Activated naive CD8-positive, alpha-beta T cell treated with anti-CD3 and anti-CD28 coated beads, Interleukin-2, amount 10 ng/mL, durations not matched to agents 7 days and 5 days (primary cell): ENCODE measurements around the gene ACOT9. TPM values are rescaled to one million over a fixed set of nuclear protein-coding genes. Genes with fewer than 3 reads are reported as not detected.
"Not testable (repeated sequence)": the region's sequence is repeated elsewhere in the genome, so short reads cannot be mapped to it uniquely, and the experiment has no call there.

Source experiments
- ATAC-seq: fragments of 150-1000 bp; cut with Tn5 transposase; one replicate; pipeline ENCODE4 v1.10.0; 2021; ENCODE audit warnings: low read depth, moderate library complexity
- POLR2A ChIA-PET: fragments of 350-600 bp; sonication (Branson Sonifier 250); formaldehyde crosslinking; loops from one replicate; lab custom pipeline; 2021; ENCODE audit warnings: antibody characterized with exemption; lab: Charles Lee
- DNase-seq: peaks from one replicate; pipeline ENCODE4 v3.0.0; 2021
- H3K27ac Mint-ChIP-seq: one replicate; pipeline ENCODE4 v1.8.0; 2022; ENCODE audit warnings: mild to moderate bottlenecking, mixed read lengths
- H3K27me3 Mint-ChIP-seq: one replicate; pipeline ENCODE4 v1.8.0; 2022; ENCODE audit warnings: mild to moderate bottlenecking, moderate library complexity, mixed read lengths
- H3K36me3 Mint-ChIP-seq: one replicate; pipeline ENCODE4 v1.8.0; 2021; ENCODE audit warnings: mild to moderate bottlenecking, mixed read lengths
- H3K4me1 Mint-ChIP-seq: one replicate; pipeline ENCODE4 v1.8.0; 2021; ENCODE audit warnings: mixed read lengths
- H3K4me3 Mint-ChIP-seq: one replicate; pipeline ENCODE4 v1.8.0; 2022; ENCODE audit warnings: mild to moderate bottlenecking, moderate library complexity, mixed read lengths
- H3K9me3 Mint-ChIP-seq: one replicate; pipeline ENCODE4 v1.8.0; 2021; ENCODE audit warnings: mixed read lengths
- total RNA-seq, 2 experiments: library from RNA; stranded (reverse); gene quantifications; one replicate each; pipeline ENCODE4 v1.2.3, GENCODE V29; 2021

The ACOT9 gene
- total RNA-seq, 2 experiments from 2014 or later: 27.6 to 28.4 TPM

DNA sequence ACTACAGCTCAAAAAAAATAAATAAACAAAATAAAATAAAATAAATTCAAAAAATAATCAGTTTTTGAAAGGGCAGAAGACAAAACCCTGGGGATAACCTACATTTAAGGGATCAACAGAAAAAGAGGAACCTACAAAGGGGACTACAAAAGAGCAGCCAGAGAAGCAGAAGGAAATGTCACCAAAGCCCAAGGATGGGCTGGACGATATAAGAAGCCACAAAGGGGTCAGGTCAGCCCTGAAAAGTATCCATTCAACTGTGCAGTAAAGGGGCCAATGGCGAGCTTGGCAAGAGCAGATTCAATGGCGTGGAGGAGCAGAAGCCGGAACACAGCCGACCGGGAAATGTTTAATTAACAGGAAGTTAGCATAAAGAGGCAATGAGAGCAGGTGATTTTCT is 16.9 kb downstream of the ACOT9 start:
- no peaks in the 10 kb centered on the region for H3K9me3 Mint-ChIP-seq
- POLR2A ChIA-PET: interaction anchor here (0.5 to 1.4 kb wide), 2 partner anchors 17 to 19 kb away, joined by 3 to 5 read pairs; partner anchors contain the start of gene ACOT9
- peaks cover 8% of the 10 kb centered on the region for H3K4me1 Mint-ChIP-seq
- ATAC-seq: no peak
- H3K27ac Mint-ChIP-seq: peak overlapping the region; percentile 38
- peaks cover 10% of the 10 kb centered on the region for H3K36me3 Mint-ChIP-seq
- no peak for DNase-seq
- H3K4me3 Mint-ChIP-seq: no peak overlapping the region
- no peaks in the 10 kb centered on the region for H3K27me3 Mint-ChIP-seq

DNA sequence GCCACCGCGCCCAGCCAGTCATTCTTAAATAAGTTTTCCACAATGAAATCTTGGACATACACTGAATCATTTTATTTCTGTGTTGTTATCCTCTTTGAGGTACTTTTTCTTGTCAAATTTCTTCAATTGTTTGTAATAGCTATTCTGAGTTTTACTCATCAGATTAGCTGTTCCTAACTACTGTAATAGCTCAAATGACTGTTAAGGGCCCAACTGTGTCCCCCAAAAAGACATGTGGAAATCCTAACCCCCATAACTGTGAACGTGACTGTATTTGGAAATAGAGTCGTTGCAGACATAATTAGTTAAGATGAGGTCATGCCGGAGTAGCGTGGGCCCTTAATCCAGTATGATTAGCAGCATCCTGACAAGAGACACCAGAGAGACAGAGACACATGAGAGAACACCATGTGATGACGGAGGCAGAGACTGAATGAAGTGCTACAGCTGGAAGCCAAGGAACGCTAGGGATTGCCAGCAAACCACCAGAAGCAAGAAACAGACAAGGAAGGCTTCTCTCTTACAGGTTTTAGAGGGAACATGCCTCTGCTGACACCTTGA is 22.9 kb downstream of the ACOT9 start:
- H3K36me3 Mint-ChIP-seq: peaks cover 12% of the 10 kb centered on the region
- POLR2A ChIA-PET: no interaction called here
- H3K27me3 Mint-ChIP-seq: no peaks in the 10 kb centered on the region
- no peaks in the 10 kb centered on the region for H3K4me1 Mint-ChIP-seq
- H3K9me3 Mint-ChIP-seq: no peaks in the 10 kb centered on the region
- ATAC-seq: no peak
- no peak overlapping the region for H3K27ac Mint-ChIP-seq
- H3K4me3 Mint-ChIP-seq: no peak overlapping the region
- DNase-seq: no peak

DNA sequence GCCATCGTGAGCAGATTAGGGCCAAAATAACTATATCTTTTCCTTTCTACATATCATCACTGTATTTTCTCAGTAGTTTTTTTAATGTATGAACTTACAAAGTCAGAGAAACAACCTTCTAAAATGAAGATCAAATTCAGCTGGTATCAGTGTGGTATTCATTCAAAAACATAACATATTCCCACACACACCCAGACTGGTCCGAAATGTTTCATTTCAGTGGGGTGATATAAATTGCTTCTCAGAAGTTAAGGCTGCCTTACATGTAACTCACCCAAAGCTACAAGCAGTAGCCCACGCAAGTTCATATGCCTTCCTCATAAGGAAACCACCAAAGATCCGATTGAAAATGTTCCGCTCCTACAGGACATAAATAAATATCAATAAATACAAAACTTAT is 37.8 kb downstream of the ACOT9 start:
- Mint-ChIP-seq H3K4me3 (no peak overlapping the region), H3K27me3 (no peaks in the 10 kb centered on the region), H3K4me1 (no peaks in the 10 kb centered on the region), H3K9me3 (no peaks in the 10 kb centered on the region), H3K36me3 (peaks cover 12% of the 10 kb centered on the region), H3K27ac (no peak overlapping the region)
- no peak for DNase-seq
- no peak for ATAC-seq
- POLR2A ChIA-PET: no interaction called here

DNA sequence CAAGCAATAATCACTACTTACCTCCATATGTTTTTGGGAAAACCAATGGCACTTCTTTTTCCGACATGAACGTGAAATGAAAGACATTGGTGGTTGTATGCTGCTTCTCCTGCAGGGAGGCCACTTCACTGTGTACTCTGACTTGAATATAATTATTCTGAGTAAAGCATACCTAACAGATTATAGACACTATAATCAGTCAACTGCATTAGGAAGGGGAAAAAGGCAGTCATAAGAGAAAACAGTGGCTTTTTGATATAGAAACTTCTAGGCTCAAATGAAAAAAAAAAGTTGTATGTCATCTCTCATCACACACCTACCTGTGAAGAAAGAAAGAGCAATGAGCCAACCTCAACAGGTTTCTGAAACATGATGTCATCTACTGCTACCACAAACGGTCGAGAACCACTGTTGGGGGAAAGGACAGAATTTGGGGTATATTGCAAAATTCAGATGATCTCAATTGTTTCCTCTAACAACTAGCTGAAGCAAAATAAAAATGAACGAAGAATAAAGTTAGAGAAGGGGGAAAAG is 38.3 kb downstream of the ACOT9 start:
- H3K9me3 Mint-ChIP-seq: no peaks in the 10 kb centered on the region
- POLR2A ChIA-PET: no interaction called here
- H3K27ac Mint-ChIP-seq: no peak overlapping the region
- DNase-seq (no peak), ATAC-seq (no peak)
- H3K4me1 Mint-ChIP-seq: no peaks in the 10 kb centered on the region
- no peaks in the 10 kb centered on the region for H3K27me3 Mint-ChIP-seq
- H3K4me3 Mint-ChIP-seq: no peak overlapping the region
- peaks cover 12% of the 10 kb centered on the region for H3K36me3 Mint-ChIP-seq

DNA sequence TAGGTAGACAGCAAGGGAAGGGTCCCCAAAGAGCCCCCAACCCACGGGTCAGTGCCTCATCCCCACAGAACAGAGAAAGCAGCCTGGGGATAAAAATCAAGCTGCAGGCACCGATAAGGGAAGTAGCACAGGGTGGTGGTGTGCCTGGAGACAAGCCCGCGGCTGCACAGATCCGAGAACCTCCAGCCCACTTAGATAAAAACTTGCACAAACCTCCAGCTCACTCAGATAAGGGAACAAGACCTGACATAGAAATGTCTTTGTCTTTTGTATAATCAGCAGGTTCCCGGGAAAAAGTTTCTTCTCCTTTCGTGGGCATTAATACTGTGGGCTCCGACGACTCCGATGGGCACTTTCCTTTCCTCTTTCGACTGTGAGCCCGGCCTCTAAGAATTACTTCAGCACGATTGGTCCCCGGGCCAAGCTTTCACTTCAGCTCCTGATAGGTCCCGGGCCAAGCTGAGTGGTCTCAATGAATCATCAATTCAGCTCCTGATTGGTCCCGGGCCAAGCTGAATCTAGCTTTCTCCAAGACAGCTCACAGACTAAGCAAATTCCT is 43.4 kb downstream of the ACOT9 start:
- POLR2A ChIA-PET: interaction anchor here (0.6 to 2.2 kb wide), 4 partner anchors 14 to 207 kb away, joined by 3 to 11 read pairs (median 6); partner anchors contain the start of genes APOO, CXorf58 and SAT1

DNA sequence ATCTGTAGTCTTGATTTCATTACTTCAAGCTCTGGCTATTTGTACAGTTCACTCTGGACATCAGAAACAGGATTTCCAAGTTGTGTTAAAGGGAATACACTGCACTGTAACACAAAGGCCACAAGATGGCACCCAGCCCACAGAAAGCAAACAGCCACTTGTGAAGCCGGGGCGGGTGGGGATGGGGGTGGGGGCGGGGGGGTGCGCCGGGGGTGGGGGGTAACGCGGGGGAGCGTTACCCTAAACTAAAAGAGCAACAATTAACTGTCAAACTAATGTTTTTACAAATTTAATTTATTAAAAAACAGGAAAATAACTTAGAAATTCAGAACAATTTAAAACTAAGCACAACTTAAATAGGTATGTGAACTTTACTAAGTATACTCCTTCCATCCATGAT is 48.5 kb downstream of the ACOT9 start:
- no peaks in the 10 kb centered on the region for H3K27me3 Mint-ChIP-seq
- POLR2A ChIA-PET: interaction anchor here (0.5 to 2.1 kb wide), 2 partner anchors 202 to 207 kb away, joined by 3 to 6 read pairs; no protein-coding TSS in a partner anchor
- DNase-seq: no peak
- H3K36me3 Mint-ChIP-seq: no peaks in the 10 kb centered on the region
- peak; percentile 56 for ATAC-seq
- H3K9me3 Mint-ChIP-seq: no peaks in the 10 kb centered on the region
- H3K27ac Mint-ChIP-seq: no peak overlapping the region
- peaks cover 2% of the 10 kb centered on the region for H3K4me1 Mint-ChIP-seq
- H3K4me3 Mint-ChIP-seq: no peak overlapping the region

More for the DNA sequence above, 43.4 kb downstream of the ACOT9 start:
- H3K4me3 Mint-ChIP-seq: peak overlapping the region; percentile 70
- peaks cover 2% of the 10 kb centered on the region for H3K4me1 Mint-ChIP-seq
- peaks cover 12% of the 10 kb centered on the region for H3K36me3 Mint-ChIP-seq
- ATAC-seq (peak; percentile 81), DNase-seq (peak; percentile 29)
- H3K9me3 Mint-ChIP-seq: no peaks in the 10 kb centered on the region
- H3K27ac Mint-ChIP-seq: peak overlapping the region; percentile 64
- no peaks in the 10 kb centered on the region for H3K27me3 Mint-ChIP-seq

DNA sequence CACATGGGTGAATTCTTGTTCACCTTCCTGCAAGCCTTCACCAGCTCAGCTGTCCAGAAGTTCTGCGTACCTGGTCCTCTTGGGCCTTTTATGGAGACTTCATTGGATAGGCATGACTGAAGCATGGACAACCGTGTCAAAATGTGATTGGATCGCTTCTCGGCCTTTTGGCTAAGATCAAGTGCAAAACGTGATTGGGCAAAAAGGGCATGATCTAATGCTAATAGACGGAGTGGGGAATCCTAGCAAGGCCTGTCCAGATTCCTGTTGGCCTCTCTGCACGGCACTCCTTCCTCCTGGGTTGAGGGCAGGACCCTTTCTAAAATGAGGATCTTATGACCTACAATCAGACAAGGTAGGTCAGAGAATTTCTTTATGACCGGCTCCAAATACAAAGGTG is 50.9 kb downstream of the ACOT9 start:
- no peak overlapping the region for H3K27ac Mint-ChIP-seq
- H3K4me3 Mint-ChIP-seq: no peak overlapping the region
- H3K9me3 Mint-ChIP-seq: no peaks in the 10 kb centered on the region
- no peak for ATAC-seq
- no peaks in the 10 kb centered on the region for H3K27me3 Mint-ChIP-seq
- POLR2A ChIA-PET: interaction anchor here (0.8 kb wide), 1 partner anchor 210 kb away, joined by 3 read pairs; no protein-coding TSS in a partner anchor
- H3K36me3 Mint-ChIP-seq: peaks cover 1% of the 10 kb centered on the region
- DNase-seq: no peak
- H3K4me1 Mint-ChIP-seq: no peaks in the 10 kb centered on the region

DNA sequence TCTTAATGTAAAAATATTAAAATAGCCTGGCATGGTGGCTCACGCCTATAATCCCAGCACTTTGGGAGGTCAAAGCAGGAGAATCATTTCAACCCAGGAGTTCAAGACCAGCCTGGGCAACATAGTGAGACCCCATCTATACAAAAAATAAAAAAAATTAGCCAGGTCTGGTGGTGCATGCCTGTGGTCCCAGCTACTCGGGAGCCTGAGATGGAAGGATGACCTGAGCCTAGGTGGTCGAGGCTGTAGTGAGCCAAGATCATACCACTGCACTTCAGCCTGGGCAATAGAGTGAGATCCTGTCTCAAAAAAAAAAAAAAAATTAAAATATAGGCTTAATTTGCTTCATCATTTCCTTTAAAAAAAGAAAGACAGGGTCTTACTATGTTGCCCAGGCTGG is 66.6 kb downstream of the ACOT9 start:
- H3K4me3 Mint-ChIP-seq, H3K27me3 Mint-ChIP-seq, ATAC-seq, H3K36me3 Mint-ChIP-seq, POLR2A ChIA-PET, H3K27ac Mint-ChIP-seq, H3K9me3 Mint-ChIP-seq, DNase-seq: not testable (repeated sequence)
- H3K4me1 Mint-ChIP-seq: peaks cover 15% of the 10 kb centered on the region

DNA sequence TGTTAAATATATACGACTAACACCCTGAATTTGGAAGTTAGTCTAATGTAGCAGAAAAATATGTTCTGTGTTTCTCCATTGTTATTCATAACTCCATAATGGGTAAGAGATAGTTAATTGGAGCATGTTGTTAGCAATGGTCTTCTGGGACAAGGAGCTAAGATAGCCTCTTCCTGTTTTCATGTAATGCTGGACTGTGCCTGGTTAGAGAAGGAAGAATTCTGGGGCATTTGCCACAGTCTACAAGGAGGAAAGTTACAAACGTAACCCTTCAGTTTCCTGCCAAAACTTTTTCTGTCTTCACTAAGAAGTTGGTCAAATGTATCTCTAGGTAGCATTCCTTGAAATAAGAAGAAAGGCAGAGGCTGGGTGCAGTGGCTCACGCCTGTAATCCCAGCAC is 70.0 kb downstream of the ACOT9 start:
- POLR2A ChIA-PET: no interaction called here
- H3K27me3 Mint-ChIP-seq: no peaks in the 10 kb centered on the region
- no peaks in the 10 kb centered on the region for H3K9me3 Mint-ChIP-seq
- no peak overlapping the region for H3K4me3 Mint-ChIP-seq
- DNase-seq: no peak
- peak overlapping the region; percentile 30 for H3K27ac Mint-ChIP-seq
- peaks cover 19% of the 10 kb centered on the region for H3K4me1 Mint-ChIP-seq
- peaks cover 10% of the 10 kb centered on the region for H3K36me3 Mint-ChIP-seq
- ATAC-seq: no peak

DNA sequence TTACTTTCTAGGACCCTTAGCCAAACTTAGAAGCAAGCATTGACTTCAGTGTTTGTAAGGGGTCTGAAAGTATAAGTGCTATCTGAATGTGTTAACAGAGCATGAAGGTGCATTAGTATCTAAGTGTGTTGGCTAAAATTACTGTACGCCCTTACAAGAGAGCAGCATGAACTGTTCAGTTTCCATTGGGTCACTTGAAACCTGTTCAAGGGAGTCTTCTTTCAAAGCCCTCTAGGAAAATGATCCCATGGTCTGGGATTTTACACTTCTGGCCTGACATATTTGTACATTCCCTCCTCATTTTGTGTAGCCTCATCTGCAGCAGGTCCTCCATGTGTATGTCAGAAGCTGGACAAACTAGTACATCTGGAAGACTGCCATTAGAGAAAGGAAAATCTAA is 72.5 kb downstream of the ACOT9 start:
- DNase-seq: no peak
- no peak overlapping the region for H3K27ac Mint-ChIP-seq
- H3K36me3 Mint-ChIP-seq: peaks cover 8% of the 10 kb centered on the region
- peaks cover 19% of the 10 kb centered on the region for H3K4me1 Mint-ChIP-seq
- ATAC-seq: no peak
- H3K27me3 Mint-ChIP-seq: no peaks in the 10 kb centered on the region
- no peak overlapping the region for H3K4me3 Mint-ChIP-seq
- POLR2A ChIA-PET: no interaction called here
- no peaks in the 10 kb centered on the region for H3K9me3 Mint-ChIP-seq

DNA sequence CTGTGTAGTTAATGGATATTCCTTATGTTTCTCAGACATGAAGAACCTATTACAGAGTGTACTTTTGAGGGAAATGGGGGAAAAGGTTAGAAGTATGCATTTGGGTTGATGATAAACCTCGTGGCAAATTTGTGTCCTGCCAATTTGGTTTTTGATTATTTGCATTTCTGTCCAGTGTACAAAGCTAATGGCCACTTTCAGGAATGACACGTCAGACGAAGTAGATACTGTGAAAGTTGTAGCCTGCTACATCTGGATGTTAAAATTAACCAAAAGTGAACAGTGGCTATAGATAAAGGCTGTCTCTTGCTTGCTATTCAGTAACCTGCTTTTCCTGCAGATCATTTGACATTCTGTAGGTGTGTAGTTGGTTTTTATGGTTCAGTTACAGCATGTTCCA is 74.7 kb downstream of the ACOT9 start:
- DNase-seq (no peak), ATAC-seq (no peak)
- H3K27me3 Mint-ChIP-seq: no peaks in the 10 kb centered on the region
- peaks cover 17% of the 10 kb centered on the region for H3K4me1 Mint-ChIP-seq
- no peaks in the 10 kb centered on the region for H3K9me3 Mint-ChIP-seq
- H3K4me3 Mint-ChIP-seq: peak overlapping the region; percentile 88
- POLR2A ChIA-PET: no interaction called here
- peak overlapping the region; percentile 92 for H3K27ac Mint-ChIP-seq
- H3K36me3 Mint-ChIP-seq: peaks cover 5% of the 10 kb centered on the region

DNA sequence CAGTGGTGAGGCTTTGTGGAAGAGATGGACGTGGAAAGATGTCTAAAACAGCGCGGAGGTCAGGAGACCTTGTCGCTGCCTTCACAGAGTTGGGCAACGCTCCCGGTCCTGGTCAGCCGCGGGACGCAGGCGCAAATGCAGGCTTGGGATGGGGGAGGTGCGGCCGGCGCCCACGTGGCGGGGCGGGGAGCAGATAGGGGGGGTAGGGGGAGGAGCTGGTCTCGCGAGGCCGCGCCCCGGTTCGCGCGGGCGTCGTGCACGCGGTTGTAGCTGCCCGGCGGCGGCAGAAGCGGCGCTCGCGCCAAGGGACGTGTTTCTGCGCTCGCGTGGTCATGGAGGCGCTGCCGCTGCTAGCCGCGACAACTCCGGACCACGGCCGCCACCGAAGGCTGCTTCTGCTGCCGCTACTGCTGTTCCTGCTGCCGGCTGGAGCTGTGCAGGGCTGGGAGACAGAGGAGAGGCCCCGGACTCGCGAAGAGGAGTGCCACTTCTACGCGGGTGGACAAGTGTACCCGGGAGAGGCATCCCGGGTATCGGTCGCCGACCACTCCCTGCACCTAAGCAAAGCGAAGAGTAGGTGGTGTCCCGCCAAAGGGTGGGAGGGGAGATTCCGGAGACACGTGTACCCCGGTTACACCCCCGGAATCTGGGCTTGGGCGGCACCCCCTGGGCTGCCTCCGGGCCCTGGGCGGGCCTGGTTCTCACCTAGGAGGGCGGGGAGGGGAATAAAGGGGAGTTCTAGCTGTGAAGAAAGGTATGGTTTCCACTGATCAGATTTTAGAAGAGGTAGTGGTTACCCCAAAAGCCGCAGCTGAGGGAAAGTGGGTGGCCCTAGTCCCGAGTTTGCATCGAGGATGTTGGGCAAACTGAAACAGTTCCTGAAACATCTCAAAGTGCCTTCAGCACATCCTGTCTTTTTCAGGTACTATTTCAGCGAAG is 75.6 kb downstream of the ACOT9 start, which contains the start of gene PRDX4:
TSS of gene PRDX4 (plus strand) at position 255 of the 939 bp plus-strand sequence. CDS start at position 333, 78 bp downstream.
- DNase-seq (peak; percentile 78), ATAC-seq (peak; percentile 80)
- peaks cover 5% of the 10 kb centered on the region for H3K36me3 Mint-ChIP-seq
- H3K4me1 Mint-ChIP-seq: peaks cover 14% of the 10 kb centered on the region
- no peaks in the 10 kb centered on the region for H3K27me3 Mint-ChIP-seq
- POLR2A ChIA-PET: interaction anchor here (1.4 kb wide), 1 partner anchor 115 kb away, joined by 8 read pairs; the partner anchor contains the start of gene SAT1
- peak within 1 kb of the TSS; percentile 88 for H3K4me3 Mint-ChIP-seq
- no peaks in the 10 kb centered on the region for H3K9me3 Mint-ChIP-seq
- peak within 1 kb of the TSS; percentile 92 for H3K27ac Mint-ChIP-seq

DNA sequence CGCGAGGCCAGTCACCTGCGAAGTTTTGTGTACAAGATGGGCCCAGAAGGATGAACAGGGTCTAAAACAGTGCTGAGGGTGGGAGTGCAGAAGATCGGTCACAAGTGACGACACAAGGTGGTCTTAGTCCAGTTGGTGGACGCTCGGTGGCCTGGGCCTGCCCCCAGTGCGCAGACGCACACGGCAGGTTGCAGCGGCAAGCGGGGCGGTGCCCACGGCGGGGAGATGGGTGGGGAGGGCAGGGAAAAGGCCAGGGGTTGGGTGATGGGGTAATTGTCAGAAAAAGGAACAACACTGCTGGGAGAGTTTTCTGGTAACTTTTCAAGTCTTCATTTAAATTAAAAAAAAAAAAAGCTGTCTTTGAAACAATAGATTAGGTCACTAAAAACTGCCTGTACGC is 76.8 kb downstream of the ACOT9 start:
- Mint-ChIP-seq H3K27me3 (no peaks in the 10 kb centered on the region), H3K4me1 (peaks cover 21% of the 10 kb centered on the region), H3K4me3 (peak overlapping the region; percentile 50), H3K36me3 (peaks cover 4% of the 10 kb centered on the region), H3K27ac (peak overlapping the region; percentile 72), H3K9me3 (no peaks in the 10 kb centered on the region)
- no peak for DNase-seq
- no peak for ATAC-seq
- POLR2A ChIA-PET: interaction anchor here (1.4 kb wide), 1 partner anchor 117 kb away, joined by 8 read pairs; the partner anchor contains the start of gene SAT1
